Activated naive CD8-positive, alpha-beta T cell treated with anti-CD3 and anti-CD28 coated beads, Interleukin-2, amount 10 ng/mL, durations not matched to agents 7 days and 5 days (primary cell): ENCODE results near the gene MED17. TPM values are rescaled to one million over a fixed set of nuclear protein-coding genes. Genes with fewer than 3 reads are reported as not detected.

Experiments used
- ATAC-seq: fragments of 150-1000 bp; cut with Tn5 transposase; one replicate; pipeline ENCODE4 v1.10.0; 2021; ENCODE audit warnings: low read depth, moderate library complexity
- POLR2A ChIA-PET: fragments of 350-600 bp; sonication (Branson Sonifier 250); formaldehyde crosslinking; loops from one replicate; lab custom pipeline; 2021; ENCODE audit warnings: antibody characterized with exemption; lab: Charles Lee
- DNase-seq: peaks from one replicate; pipeline ENCODE4 v3.0.0; 2021
- H3K27ac Mint-ChIP-seq: one replicate; pipeline ENCODE4 v1.8.0; 2022; ENCODE audit warnings: mild to moderate bottlenecking, mixed read lengths
- H3K27me3 Mint-ChIP-seq: one replicate; pipeline ENCODE4 v1.8.0; 2022; ENCODE audit warnings: mild to moderate bottlenecking, moderate library complexity, mixed read lengths
- H3K36me3 Mint-ChIP-seq: one replicate; pipeline ENCODE4 v1.8.0; 2021; ENCODE audit warnings: mild to moderate bottlenecking, mixed read lengths
- H3K4me1 Mint-ChIP-seq: one replicate; pipeline ENCODE4 v1.8.0; 2021; ENCODE audit warnings: mixed read lengths
- H3K4me3 Mint-ChIP-seq: one replicate; pipeline ENCODE4 v1.8.0; 2022; ENCODE audit warnings: mild to moderate bottlenecking, moderate library complexity, mixed read lengths
- H3K9me3 Mint-ChIP-seq: one replicate; pipeline ENCODE4 v1.8.0; 2021; ENCODE audit warnings: mixed read lengths
- total RNA-seq, 2 experiments: library from RNA; stranded (reverse); gene quantifications; one replicate each; pipeline ENCODE4 v1.2.3, GENCODE V29; 2021

MED17 gene
- 10 to 100 TPM; 43.0 to 44.8 TPM for total RNA-seq

GRCh38 chr11:93784145-93784934, at the start of gene MED17:
Gene MED17 (plus strand): TSS chr11:93784282. CDS start chr11:93784514, 232 bp downstream.
- peaks cover 33% of the 10 kb centered on the region for H3K4me1 Mint-ChIP-seq
- peak within 1 kb of the TSS; percentile 97 for H3K4me3 Mint-ChIP-seq
- DNase-seq (peak; percentile 84), ATAC-seq (peak; percentile 92)
- no peaks in the 10 kb centered on the region for H3K9me3 Mint-ChIP-seq
- H3K36me3 Mint-ChIP-seq = peaks cover 22% of the 10 kb centered on the region
- H3K27ac Mint-ChIP-seq = peak within 1 kb of the TSS; percentile 92
- no peaks in the 10 kb centered on the region for H3K27me3 Mint-ChIP-seq
- POLR2A ChIA-PET = interaction anchor here (0.6 to 2.6 kb wide), 12 partner anchors 10 to 710 kb away, joined by 3 to 113 read pairs (median 4); partner anchors contain the start of genes C11orf54, CEP295, PANX1 and TAF1D

DNA sequence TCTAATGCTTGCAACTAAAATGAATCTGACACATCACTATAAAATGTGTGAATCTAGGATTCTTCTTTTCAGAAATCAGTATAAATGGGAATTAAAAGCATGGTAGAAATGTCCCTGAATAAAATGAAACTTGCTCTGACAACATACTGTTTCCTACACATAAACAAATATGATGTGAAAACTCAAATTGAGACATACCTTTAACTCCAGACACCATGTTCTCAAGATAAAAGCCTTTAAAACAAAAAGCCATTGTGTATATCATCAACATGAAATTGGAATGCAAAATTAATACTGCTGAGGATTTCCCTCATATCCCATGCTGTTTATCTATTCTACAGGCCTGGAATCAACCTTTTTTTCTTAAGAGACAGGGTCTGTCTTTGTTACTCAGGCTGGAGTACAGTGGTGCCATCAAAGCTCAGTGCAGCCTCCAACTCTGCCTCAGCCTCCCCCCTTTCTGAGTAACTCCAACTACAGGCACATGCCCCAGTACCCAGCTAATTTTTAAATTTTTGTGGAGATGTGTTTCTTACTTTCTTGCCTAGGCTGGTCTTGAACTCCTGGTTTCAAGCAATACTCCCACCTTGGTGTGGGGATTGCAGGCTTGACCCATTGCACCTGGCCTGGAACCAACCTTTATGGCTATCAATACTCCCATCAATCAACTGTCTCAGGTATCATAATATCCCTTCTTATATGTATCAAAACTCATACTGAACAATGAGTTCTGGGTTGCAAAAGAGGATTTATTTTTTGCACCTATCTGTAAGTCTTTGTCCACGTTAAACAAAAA, 49.5 kb upstream of the MED17 start:
- POLR2A ChIA-PET = interaction anchor here (1.3 kb wide), 1 partner anchor 50 kb away, joined by 4 read pairs; the partner anchor contains the start of gene MED17
- Mint-ChIP-seq H3K4me1 (peaks cover 52% of the 10 kb centered on the region), H3K9me3 (no peaks in the 10 kb centered on the region), H3K36me3 (peaks cover 54% of the 10 kb centered on the region), H3K4me3 (peak overlapping the region; percentile 22), H3K27ac (peak overlapping the region; percentile 42), H3K27me3 (no peaks in the 10 kb centered on the region)
- DNase-seq (no peak), ATAC-seq (no peak)

DNA sequence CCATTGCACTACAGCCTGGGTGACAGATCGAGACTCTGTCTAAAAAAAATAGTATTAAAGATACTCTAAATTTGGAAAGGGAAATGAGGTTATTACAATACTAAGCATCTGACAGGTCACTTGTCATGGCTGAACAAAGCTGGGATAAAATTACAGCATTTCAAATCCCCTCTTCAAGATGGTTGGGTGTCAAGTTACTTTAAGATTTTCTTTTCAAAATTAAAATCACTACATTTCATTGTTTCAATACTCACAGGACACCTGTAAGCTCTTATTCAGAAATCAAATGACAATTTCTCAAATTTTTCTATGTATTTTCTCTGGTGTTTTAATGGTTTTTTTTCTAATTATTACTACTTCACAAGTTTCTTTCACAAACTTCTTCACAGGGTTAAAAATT, 48.5 kb upstream of the MED17 start:
- Mint-ChIP-seq H3K27ac (peak overlapping the region; percentile 12), H3K9me3 (no peaks in the 10 kb centered on the region), H3K4me3 (no peak overlapping the region), H3K4me1 (peaks cover 53% of the 10 kb centered on the region), H3K27me3 (no peaks in the 10 kb centered on the region), H3K36me3 (peaks cover 53% of the 10 kb centered on the region)
- POLR2A ChIA-PET = interaction anchor here (1.8 kb wide), 1 partner anchor 48 kb away, joined by 4 read pairs; the partner anchor contains the start of gene MED17
- ATAC-seq (no peak), DNase-seq (no peak)

DNA sequence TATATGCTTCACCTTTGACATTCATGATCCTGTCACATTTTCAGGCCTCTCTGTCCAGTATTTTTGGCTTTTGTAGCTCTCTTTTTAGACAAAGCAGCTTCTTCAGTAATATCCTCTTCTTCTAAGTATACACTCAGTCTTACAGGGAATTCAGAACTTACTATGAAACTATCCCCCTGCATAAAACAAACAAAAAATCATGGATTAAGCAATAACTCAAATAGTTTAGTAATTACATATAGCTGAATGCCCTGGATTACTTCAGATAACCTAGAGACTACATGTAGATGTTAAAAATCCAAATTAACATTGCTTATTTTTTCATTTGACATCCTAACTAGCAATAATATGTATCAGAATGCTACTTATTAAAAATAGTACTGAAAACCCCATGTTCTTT, 48.0 kb upstream of the MED17 start:
- Mint-ChIP-seq H3K9me3 (no peaks in the 10 kb centered on the region), H3K4me3 (peak overlapping the region; percentile 25), H3K4me1 (peaks cover 53% of the 10 kb centered on the region), H3K27ac (peak overlapping the region; percentile 50), H3K27me3 (no peaks in the 10 kb centered on the region), H3K36me3 (peaks cover 56% of the 10 kb centered on the region)
- POLR2A ChIA-PET = interaction anchor here (1.8 kb wide), 1 partner anchor 48 kb away, joined by 4 read pairs; the partner anchor contains the start of gene MED17
- ATAC-seq (no peak), DNase-seq (no peak)

DNA sequence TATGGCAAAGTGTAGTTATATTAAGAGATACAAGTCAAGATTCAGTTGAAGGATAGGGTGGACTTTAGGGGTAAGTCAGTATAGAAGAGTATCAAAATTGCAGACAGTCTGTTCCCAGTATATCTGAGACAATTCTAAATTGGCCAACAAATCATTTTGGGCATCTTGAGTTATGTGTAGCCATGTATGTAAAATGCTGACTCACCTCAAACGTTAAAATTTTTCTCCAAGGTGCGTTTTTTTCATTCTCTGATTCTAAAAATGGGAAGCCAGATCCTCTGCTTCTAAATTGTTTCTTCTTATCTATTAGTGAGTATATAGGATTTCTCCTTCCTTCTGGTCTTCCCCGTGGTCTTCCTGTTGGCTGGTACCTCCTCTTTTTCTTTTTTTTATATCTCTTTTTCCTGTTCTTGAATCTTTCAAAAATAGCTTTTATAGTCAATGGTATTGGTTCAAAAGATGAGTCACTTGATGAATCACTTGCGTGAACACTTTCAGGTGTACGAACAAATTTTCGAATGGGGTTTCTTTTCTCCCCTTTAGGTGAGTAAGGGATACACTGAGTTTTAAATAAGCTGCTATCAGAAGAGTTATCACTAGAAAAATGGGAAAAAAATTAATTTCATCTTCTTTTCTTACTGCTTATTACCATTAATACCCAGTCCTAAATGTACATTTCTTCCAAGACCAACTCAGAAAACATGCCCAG, 46.0 kb upstream of the MED17 start:
- Mint-ChIP-seq H3K27me3 (no peaks in the 10 kb centered on the region), H3K9me3 (no peaks in the 10 kb centered on the region), H3K36me3 (peaks cover 51% of the 10 kb centered on the region), H3K4me3 (peak overlapping the region; percentile 99), H3K27ac (peak overlapping the region; percentile 70), H3K4me1 (peaks cover 47% of the 10 kb centered on the region)
- POLR2A ChIA-PET = interaction anchor here (0.8 to 5.5 kb wide), 4 partner anchors 9 to 391 kb away, joined by 3 to 113 read pairs (median 3); partner anchors contain the start of genes MED17 and PANX1
- no peak for DNase-seq
- no peak for ATAC-seq

DNA sequence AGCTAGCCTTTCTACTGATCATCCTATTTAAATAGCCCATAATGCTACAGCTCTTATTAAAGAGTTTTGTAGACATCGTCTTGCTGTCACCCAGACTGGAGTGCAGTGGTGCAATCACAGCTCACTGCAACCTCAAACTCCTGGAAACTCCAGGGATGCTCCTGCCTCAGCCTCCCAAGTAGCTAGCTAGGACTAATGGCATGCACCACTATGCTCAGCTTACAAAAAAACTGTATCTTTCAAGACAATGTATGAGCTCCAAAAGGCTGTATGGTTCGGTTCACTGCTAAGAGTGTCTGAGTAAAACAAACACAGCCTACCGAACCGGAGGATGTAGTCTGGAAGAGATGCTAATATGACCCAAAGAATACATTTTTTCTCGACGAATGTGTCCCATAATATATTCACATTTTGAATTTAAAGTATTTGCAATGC, 45.4 kb upstream of the MED17 start:
- H3K4me1 Mint-ChIP-seq = peaks cover 46% of the 10 kb centered on the region
- no peak for DNase-seq
- no peaks in the 10 kb centered on the region for H3K27me3 Mint-ChIP-seq
- no peak for ATAC-seq
- peak overlapping the region; percentile 99 for H3K4me3 Mint-ChIP-seq
- peaks cover 49% of the 10 kb centered on the region for H3K36me3 Mint-ChIP-seq
- POLR2A ChIA-PET = interaction anchor here (0.8 to 5.5 kb wide), 4 partner anchors 10 to 390 kb away, joined by 3 to 113 read pairs (median 3); partner anchors contain the start of genes MED17 and PANX1
- H3K9me3 Mint-ChIP-seq = no peaks in the 10 kb centered on the region
- H3K27ac Mint-ChIP-seq = peak overlapping the region; percentile 70

DNA sequence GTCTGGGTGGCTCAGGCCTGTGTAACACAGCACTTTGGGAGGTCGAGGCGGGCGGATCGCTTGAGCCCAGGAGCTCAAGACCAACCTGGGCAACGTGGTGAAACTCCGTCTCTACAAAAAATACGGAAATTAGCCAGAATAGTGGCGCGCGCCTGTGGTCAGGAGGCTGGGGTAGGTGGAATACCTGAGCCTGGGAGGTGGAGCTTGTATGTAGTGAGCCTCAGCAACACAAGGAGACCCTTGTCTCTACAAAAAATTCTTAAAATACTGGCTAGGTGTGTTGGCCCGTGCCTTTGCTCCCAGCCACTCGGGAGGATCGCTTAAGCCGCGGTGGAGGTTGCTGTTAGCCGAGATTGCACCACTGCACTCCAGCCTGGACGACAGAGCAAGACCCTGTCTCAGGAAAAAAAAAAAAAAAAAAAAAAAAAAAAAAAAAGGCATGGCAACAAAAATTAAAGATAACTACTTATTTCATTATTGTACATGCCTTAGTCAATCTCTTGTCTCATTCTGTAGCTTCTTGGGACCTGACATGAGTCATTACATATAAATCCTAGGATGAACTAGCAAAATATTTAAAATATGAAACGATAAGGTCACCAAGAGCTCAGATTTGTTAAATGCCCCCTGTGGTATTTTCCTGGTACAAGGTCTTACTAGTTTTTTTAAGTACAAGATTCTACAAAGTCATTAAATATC, 43.9 kb upstream of the MED17 start:
- Mint-ChIP-seq H3K9me3 (no peaks in the 10 kb centered on the region), H3K27me3 (no peaks in the 10 kb centered on the region)
- no peak for ATAC-seq

DNA sequence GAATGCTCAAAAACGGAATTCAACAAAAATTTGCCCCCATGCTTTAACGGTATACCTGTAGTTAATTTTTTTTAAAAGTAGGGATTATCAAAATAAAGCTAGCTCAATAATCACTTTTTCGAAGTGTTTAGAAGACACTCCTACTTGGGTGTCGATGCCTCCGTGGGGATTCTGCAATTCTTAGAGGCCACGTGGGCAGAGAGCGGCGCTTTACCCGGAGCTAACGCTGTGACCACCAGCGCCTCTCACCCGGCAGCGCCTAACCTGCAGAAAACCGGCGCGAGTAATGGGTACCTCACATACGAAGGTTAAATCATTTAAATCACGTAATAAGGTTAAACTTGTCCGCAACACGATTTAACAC, 43.4 kb upstream of the MED17 start:
- POLR2A ChIA-PET = interaction anchor here (0.7 to 5.5 kb wide), 18 partner anchors 9 to 1350 kb away, joined by 3 to 113 read pairs (median 6); partner anchors contain the start of genes CEP295, MED17 and PANX1
- Mint-ChIP-seq H3K4me1 (peaks cover 43% of the 10 kb centered on the region), H3K36me3 (peaks cover 48% of the 10 kb centered on the region), H3K27ac (peak overlapping the region; percentile 99), H3K9me3 (no peaks in the 10 kb centered on the region), H3K27me3 (no peaks in the 10 kb centered on the region), H3K4me3 (peak overlapping the region; percentile 99)
- no peak for DNase-seq
- ATAC-seq = peak; percentile 44

More for the DNA sequence above, 43.9 kb upstream of the MED17 start:
- Mint-ChIP-seq H3K4me3 (peak overlapping the region; percentile 99), H3K36me3 (peaks cover 49% of the 10 kb centered on the region), H3K4me1 (peaks cover 44% of the 10 kb centered on the region), H3K27ac (peak overlapping the region; percentile 99)
- POLR2A ChIA-PET = interaction anchor here (0.6 to 5.5 kb wide), 15 partner anchors 9 to 1350 kb away, joined by 3 to 113 read pairs (median 6); partner anchors contain the start of genes CEP295, MED17 and PANX1
- DNase-seq = no peak

- H3K4me3 Mint-ChIP-seq = peak within 1 kb of the TSS; percentile 99
- no peaks in the 10 kb centered on the region for H3K9me3 Mint-ChIP-seq
- H3K4me1 Mint-ChIP-seq = peaks cover 38% of the 10 kb centered on the region
- DNase-seq = peak; percentile 91
- H3K36me3 Mint-ChIP-seq = peaks cover 43% of the 10 kb centered on the region
- POLR2A ChIA-PET = interaction anchor here (0.6 to 5.5 kb wide), 26 partner anchors 10 to 1307 kb away, joined by 3 to 113 read pairs (median 4); partner anchors contain the start of genes CEP295, MED17 and PANX1
- H3K27me3 Mint-ChIP-seq = no peaks in the 10 kb centered on the region
- H3K27ac Mint-ChIP-seq = peak within 1 kb of the TSS; percentile 99
- peak; percentile 90 for ATAC-seq
Measured at GRCh38 chr11:93741094-93741881, 42.8 kb upstream of the MED17 start, which contains the start of the genes C11orf54 and TAF1D. Gene C11orf54 (plus strand): TSS chr11:93741672. CDS start chr11:93747394, 5,722 bp downstream. Gene TAF1D (minus strand): TSS chr11:93741495. CDS start chr11:93739304, 2,191 bp downstream.

DNA sequence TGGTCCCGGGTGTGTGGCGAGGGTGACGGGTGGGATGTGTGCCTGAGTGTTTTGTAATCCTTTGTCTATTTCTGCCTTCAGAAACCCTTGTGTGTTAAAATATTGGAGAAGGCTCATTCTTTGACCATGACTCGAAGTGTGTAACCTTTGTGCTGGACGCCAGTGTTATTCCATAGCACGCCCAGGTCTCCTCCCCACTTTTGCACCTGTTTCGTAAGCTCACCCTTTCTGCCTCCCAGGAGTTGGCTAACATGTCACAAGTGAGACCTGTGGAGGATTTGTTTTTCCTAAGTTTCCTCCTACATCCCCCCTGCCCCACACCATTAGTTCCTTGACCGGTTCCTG, 42.2 kb upstream of the MED17 start:
- H3K4me3 Mint-ChIP-seq = peak overlapping the region; percentile 99
- peaks cover 34% of the 10 kb centered on the region for H3K4me1 Mint-ChIP-seq
- H3K36me3 Mint-ChIP-seq = peaks cover 40% of the 10 kb centered on the region
- DNase-seq = no peak
- ATAC-seq = peak; percentile 4
- H3K27me3 Mint-ChIP-seq = no peaks in the 10 kb centered on the region
- POLR2A ChIA-PET = interaction anchor here (0.6 to 5.5 kb wide), 25 partner anchors 10 to 1306 kb away, joined by 3 to 113 read pairs (median 4); partner anchors contain the start of genes CEP295, MED17 and PANX1
- H3K27ac Mint-ChIP-seq = peak overlapping the region; percentile 99
- no peaks in the 10 kb centered on the region for H3K9me3 Mint-ChIP-seq

GRCh38 chr11:93743291-93743690, 40.8 kb upstream of the MED17 start:
- Mint-ChIP-seq H3K27ac (peak overlapping the region; percentile 12), H3K4me3 (peak overlapping the region; percentile 63), H3K27me3 (no peaks in the 10 kb centered on the region), H3K4me1 (peaks cover 24% of the 10 kb centered on the region), H3K9me3 (no peaks in the 10 kb centered on the region), H3K36me3 (peaks cover 29% of the 10 kb centered on the region)
- POLR2A ChIA-PET = interaction anchor here (1.2 to 5.5 kb wide), 2 partner anchors 16 to 40 kb away, joined by 3 to 113 read pairs; partner anchors contain the start of gene MED17
- no peak for DNase-seq
- ATAC-seq = no peak
